Hematopoietic multipotent progenitor cell treated with erythropoietin and hydrocortisone succinate and interleukin-3 and kit ligand, for 17 days (in vitro differentiated cells): Measurements from ENCODE around the gene CLECL1.
"Not testable (repeated sequence)": the region's sequence is repeated elsewhere in the genome, so short reads cannot be mapped to it uniquely, and the experiment has no call there.

Experiments
- DNase-seq: peaks from one replicate; pipeline ENCODE4 v3.0.0-alpha.2; 2015; ENCODE audit warnings: low spot score

Gene CLECL1

GRCh38 chr12:9694241-9694640 lies 38.7 kb downstream of the CLECL1 start:
- no peak for DNase-seq

GRCh38 chr12:9692909-9693308 lies 40.0 kb downstream of the CLECL1 start:
- no peak for DNase-seq

DNA sequence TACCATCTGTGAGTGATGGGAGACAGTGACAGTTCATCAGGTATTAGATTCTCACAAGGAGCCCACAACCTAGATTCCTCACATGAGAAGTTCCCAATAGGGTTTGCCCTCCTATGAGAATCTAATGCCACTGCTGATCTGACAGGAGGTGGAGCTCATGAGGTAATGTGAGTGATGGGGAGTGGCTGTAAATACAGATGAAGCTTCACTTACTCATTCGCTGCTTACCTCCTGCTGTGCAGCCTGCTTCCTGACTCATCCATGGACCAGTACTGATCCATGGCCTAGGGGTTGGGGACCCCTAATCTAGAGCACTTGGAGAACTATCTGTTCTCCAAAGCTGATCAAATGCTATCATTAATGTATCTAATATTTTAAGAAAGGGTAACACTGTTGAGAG lies 45.7 kb downstream of the CLECL1 start:
- DNase-seq = no peak

- no peak for DNase-seq
These were observed 47.0 kb downstream of the CLECL1 start for GRCh38 chr12:9685915-9686314.

DNA sequence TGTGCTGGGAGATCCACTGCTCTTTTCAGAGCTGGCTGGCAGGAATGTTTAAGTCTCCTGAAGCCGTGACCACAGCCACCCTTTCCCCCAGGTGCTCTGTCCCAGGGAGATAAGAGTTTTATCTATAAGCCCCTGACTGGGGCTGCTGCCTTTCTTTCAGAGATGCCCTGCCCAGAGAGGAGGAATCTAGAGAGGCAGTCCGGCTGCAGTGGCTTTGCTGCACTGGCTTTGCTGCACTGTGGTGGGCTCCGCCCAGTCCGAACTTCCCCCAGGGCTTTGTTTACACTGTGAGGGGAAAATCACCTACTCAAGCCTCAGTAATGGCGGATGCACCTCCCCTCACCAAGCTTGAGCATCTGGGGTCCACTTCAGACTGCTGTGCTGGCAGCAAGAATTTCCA lies 47.5 kb downstream of the CLECL1 start:
- DNase-seq = not testable (repeated sequence)

DNA sequence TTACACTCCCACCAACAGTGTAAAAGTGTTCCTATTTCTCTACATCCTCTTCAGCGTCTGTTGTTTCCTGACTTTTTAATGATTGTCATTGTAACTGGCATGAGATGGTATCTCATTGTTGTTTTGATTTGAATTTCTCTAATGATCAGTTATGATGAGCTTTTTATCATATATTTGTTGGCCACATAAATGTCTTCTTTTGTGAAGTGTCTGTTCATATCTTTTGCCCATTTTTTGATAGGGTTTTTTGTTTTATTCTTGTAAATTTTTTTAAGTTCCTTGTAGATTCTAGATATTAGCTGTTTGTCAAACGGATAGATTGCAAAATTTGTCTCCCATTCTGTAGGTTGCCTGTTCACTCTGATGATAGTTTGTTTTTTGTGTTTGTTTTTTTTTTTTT lies 49.9 kb downstream of the CLECL1 start:
- DNase-seq = not testable (repeated sequence)

GRCh38 chr12:9682508-9682907 lies 50.4 kb downstream of the CLECL1 start:
- DNase-seq = not testable (repeated sequence)

DNA sequence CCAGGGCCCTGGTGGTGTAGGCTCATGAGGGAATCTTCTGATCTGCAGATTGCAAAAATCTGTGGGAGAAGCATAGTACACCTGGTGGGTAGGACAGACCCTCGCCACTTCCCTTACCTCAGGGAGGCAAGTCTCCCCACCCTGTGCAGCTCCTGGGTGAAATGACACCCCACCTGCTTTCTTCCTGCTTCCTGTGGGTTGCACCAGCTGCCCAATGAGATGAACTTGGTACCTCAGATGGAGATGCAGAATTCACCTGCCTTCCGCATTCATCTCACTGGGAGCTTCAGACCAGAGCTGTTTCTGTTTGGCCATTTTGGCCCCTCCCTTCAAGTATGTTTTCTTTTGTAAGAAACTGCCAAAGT lies 58.7 kb downstream of the CLECL1 start:
- no peak for DNase-seq

DNA sequence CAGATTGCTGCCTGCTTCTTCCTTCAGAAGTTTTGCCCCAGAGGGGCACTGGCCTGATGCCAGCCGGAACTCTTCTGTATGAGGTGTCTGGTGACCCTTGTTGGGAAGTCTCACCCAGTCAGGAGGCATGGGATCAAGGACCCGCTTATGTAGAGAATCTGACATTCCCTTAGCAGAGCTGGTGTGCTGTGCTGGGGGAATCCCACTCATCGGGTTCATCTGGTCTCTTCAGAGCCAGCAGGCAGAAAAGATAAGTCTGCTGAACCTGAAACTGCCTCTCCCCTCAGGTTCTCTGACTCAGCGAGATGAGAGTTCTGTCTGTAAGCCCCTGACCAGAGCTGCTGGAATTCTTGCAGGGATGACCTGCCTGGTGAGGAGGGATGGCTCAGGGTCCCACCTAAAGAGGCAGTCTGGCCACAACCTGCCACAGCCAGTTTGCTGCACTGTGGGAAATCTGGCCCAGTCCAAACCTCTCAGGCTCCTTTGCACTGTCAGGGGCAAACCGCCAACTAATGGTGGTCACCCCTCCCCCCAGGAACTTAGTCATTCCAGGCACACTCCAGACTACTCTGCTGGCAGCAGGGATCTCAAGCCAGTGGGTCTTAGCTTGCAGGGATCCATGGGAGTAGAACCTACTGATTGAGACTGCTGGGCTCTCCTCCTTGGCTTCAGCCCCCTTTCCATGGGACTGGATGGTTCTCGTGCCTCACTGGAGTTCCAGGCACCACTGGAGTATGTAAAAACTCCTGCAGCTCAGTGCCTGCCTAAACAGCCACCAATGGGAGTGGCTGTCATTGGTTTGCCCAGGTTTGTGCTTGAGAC lies 59.3 kb downstream of the CLECL1 start:
- no peak for DNase-seq
